D721Med (cell line): Measurements from ENCODE around the gene IFNA14.
"Not testable (repeated sequence)": the region's sequence is repeated elsewhere in the genome, so short reads cannot be mapped to it uniquely, and the experiment has no call there.

Experiments used
- DNase-seq: peaks from one replicate; pipeline ENCODE4 v3.0.0; 2011; ENCODE audit warnings: low spot score; ENCODE audit not compliant: insufficient read length
- FAIRE-seq: peaks from 2 replicates; lab custom pipeline; 2011; peaks lifted over from hg19 to GRCh38; lab: Jason Lieb, UNC
- TF ChIP-seq, protein P1 (sequence below): IDR thresholded peaks from 2 replicates; pipeline ENCODE4 v1.5.1; 2012; ENCODE audit warnings: mild to moderate bottlenecking, control low read depth; ENCODE audit not compliant: insufficient read depth; ENCODE audit errors: missing control alignments

The IFNA14 gene

DNA sequence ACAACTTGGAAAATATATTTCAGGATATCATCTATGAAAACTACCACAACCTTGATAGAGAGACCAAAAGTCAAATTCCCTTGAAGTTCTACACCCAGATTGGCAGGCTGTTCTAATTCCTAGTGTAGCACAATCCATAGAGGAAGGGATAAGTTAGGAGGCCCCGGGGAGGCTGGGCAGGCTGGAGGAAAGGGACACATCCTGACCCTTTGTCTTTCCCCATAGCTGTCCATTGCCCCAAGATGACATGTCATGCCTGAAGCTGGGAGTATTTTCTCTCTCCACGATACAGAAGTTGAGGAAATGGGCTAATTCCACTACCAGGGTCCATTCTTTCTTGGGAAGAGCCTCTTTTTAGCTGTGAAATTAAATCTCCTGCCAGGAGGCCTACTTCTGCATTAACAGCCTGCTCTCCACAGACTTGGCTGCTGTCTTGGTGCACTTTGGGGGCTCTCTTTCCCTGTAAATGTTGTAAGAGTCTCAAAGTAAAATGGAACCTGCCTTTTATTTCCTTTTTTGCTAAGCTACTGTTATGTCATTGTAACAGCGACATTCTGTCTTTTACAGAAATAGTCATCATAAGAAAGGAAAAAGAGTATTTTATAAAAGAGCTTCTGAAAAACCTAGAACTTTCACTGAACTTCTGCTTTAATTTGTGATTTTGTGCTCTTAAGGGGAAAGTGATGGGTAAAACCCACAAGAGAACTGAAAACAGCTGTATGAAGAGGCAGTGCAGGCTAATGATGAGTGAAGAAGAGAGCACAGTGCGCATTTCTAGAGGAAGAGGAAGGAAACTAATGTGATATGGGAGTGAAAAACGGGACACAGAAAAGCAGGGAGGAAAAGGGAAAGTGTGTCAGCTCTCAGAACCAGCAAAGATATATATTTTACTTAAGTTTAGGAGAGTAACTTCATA, 26.1 kb downstream of the IFNA14 start:
- FAIRE-seq, DNase-seq: not testable (repeated sequence)
- TF ChIP-seq, protein P1, sequence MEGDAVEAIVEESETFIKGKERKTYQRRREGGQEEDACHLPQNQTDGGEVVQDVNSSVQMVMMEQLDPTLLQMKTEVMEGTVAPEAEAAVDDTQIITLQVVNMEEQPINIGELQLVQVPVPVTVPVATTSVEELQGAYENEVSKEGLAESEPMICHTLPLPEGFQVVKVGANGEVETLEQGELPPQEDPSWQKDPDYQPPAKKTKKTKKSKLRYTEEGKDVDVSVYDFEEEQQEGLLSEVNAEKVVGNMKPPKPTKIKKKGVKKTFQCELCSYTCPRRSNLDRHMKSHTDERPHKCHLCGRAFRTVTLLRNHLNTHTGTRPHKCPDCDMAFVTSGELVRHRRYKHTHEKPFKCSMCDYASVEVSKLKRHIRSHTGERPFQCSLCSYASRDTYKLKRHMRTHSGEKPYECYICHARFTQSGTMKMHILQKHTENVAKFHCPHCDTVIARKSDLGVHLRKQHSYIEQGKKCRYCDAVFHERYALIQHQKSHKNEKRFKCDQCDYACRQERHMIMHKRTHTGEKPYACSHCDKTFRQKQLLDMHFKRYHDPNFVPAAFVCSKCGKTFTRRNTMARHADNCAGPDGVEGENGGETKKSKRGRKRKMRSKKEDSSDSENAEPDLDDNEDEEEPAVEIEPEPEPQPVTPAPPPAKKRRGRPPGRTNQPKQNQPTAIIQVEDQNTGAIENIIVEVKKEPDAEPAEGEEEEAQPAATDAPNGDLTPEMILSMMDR, result peak; percentile 48

DNA sequence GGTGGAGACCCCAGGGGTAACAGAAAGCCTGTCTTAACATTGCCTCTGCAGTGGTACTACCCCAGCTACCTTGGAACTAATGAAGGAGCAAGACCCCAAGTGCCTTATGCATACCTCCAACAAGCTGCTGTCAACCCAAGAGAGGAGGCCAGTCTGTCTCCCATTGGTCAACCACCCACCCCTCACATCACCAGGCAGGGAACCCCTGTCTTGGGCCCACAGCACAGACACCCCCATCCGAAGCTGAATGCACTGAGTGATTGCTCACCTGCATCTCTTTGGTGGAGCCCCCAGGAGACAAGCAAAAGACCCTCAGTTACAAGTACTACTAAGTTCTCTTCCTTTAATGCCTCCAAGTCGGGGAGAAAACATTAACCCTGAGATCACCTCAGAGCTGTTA, 27.6 kb downstream of the IFNA14 start:
- not testable (repeated sequence) for FAIRE-seq, DNase-seq

DNA sequence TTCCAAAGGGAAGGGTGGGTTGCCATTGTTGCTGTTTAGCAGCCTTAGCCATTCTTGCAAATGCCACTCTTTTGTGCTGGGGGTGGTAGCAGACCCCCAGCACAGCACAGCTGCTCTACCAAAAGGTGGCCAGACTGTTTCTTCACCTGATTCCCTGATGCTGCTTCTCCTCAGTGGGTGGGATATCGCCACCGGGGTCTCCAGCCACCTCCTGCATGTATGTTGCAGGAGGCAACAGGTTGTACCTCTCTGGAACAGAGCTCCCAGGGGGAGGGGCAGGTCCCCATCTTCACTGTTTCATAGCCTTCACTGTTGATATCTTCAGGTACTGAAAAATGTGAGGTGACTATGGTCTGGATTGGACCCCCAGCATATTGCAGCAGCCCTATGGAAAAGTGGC, 29.0 kb downstream of the IFNA14 start:
- FAIRE-seq, DNase-seq: not testable (repeated sequence)

DNA sequence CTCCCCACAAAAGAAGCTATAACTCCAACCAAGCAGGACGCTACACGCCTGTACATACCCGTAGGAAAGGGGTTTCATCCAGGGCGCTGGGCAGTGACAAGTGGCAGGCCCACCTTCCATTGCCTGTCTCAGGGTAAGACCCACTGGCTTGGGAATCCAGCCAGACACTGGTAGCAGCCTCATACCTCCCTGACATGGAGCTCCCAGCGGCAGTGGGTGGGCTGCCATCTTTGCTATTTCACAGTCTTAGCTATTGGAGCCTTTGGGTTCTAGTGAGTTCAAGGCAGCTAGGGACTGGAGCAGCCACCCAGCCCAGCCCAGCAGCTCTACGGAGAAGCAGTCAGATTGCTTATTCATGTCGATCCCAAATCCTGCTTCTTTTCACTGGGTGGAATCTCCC, 29.5 kb downstream of the IFNA14 start:
- DNase-seq (no peak), FAIRE-seq (no peak)
- TF ChIP-seq, protein P1, result no peak

DNA sequence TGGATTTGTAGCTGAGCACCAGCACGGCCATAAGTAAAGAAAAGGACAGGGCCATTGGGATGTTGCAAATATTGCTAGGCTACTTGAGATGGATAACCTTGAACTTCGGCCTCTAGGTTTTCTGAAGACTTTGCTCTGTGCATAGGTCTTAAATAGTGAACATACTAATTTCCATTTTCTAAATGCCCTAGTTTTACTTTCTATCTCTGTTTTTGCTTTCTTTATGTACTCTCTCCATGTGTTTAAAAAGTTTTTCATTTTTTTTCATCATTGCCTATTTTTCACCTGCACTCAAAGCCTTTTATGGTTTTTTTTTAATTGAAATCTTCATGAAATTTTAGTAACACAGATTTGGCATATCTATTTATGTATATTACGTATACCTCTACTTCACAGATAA, 32.8 kb downstream of the IFNA14 start, which contains the start of gene IFNA10:
Gene IFNA10 (minus strand): TSS at position 101 of the 400 bp plus-strand sequence. CDS start 46 bp downstream, at position 55.
- FAIRE-seq, DNase-seq: not testable (repeated sequence)

DNA sequence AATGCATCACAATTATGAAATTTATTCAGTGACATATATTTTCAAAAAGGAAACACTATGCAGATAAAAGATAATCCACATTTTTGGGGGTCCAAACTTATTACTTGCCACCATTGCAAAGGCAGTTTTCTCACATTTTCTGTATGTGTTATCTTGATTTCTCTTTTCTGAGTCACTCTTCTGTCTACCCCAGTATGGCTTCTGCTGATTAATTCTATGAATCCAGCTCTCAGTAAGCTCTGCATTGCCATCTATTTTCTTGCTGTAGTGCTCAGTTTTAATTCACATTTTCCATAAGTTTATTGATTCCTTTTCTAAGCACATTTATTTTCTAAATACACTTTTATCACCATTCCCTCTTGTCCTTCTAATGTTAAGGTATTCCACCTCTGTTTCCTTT, 34.6 kb downstream of the IFNA14 start:
- FAIRE-seq, result no peak
- TF ChIP-seq, protein P1, result no peak
- DNase-seq, result no peak

DNA sequence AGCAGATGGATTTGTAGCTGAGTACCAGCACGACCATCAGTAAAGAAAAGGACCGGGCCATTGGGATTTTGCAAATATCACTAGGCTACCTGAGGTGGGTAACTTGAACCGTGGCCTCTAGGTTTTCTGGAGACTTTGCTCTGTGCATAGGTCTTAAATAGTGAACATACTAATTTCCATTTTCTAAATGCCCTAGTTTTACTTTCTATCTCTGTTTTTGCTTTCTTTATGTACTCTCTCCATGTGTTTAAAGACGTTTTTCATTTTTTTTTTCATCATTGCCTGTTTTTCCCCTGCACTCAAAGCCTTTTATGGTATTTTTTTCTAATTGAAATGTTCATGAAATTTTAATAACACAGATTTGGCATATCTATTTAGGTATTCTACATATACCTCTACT, 37.7 kb downstream of the IFNA14 start, which contains the start of gene IFNA7:
Gene IFNA7 (minus strand): TSS at position 101 of the 400 bp plus-strand sequence. CDS start 40 bp downstream, at position 61.
- FAIRE-seq, DNase-seq: not testable (repeated sequence)

DNA sequence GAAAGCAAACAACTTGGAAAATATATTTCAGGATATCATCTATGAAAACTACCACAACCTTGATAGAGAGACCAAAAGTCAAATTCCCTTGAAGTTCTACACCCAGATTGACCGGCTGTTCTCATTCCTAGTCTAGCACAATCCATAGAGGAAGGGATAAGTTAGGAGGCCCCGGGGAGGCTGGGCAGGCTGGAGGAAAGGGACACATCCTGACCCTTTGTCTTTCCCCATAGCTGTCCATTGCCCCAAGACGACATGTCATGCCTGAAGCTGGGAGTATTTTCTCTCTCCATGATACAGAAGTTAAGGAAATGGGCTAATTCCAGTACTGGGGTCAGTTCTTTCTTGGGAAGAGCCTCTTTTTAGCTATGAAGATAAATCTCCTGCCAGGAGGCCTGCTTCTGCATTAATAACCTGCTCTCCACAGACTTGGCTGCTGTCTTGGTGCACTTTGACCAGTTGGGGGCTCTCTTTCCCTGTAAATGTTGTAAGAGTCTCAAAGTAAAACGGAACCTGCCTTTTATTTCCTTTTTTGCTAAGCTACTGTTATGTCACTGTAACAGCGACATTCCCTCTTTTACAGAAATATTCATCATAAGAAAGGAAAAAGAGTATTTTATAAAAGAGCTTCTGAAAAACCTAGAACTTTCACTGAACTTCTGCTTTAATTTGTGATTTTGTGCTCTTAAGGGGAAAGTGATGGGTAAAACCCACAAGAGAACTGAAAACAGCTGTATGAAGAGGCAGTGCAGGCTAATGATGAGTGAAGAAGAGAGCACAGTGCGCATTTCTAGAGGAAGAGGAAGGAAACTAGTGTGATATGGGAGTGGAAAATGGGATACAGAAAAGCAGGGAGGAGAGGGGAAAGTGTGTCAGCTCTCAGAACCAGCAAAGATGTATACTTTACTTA, 44.7 kb downstream of the IFNA14 start:
- TF ChIP-seq, protein P1, result peak; percentile 55
- DNase-seq, FAIRE-seq: not testable (repeated sequence)
